Measurements from ENCODE around the gene JPH4. TPM values are rescaled to one million over a fixed set of nuclear protein-coding genes. Genes with fewer than 3 reads are reported as not detected.

The JPH4 gene
- polyA plus RNA-seq, 3 donors, result 2.2 to 4.1 (median 3.7) TPM

- 94% methylated on average over 10 of the region's 12 CpGs for WGBS (ENCODE audit: insufficient coverage)
- H3K27ac ChIP-seq (ENCODE audit: low read depth in 1 of 2, low read length in 2 of 2), result no peak overlapping the region
- no peak for TF ChIP-seq CTCF (IDR thresholded peaks at IDR 0.05)
- H3K79me2 ChIP-seq (ENCODE audit: insufficient read depth, low read length), result no peaks in the 10 kb centered on the region
- no peak overlapping the region for H3K4me2 ChIP-seq (replicated peaks; ENCODE audit: extremely low read depth, low read length, poor library complexity, severe bottlenecking)
- Mint-ChIP-seq H3K4me1 (no peaks in the 10 kb centered on the region), H3K4me3 (no peak overlapping the region), H3K27me3 (ENCODE audit: low read depth in 3 of 3) (peaks cover 1 to 4% (median 3%) of the 10 kb centered on the region in 3 donors), H3K27ac (no peak overlapping the region), H3K36me3 (no peaks in the 10 kb centered on the region), H3K9me3 (peaks cover 0 to 9% (median 0%) of the 10 kb centered on the region in 7 donors)
- H2AFZ ChIP-seq (ENCODE audit: insufficient read depth, low read depth, low read length, poor library complexity, severe bottlenecking), result no peak overlapping the region
- no peaks in the 10 kb centered on the region for H3K4me1 ChIP-seq (ENCODE audit: control insufficient read depth in 1 of 2, insufficient read depth in 2 of 2, low read length in 2 of 2)
- H3K9me3 ChIP-seq (replicated peaks in 1 of 2; ENCODE audit: control insufficient read depth in 1 of 2, insufficient read depth in 1 of 2, low read length in 2 of 2), result no peaks in the 10 kb centered on the region
- H3K36me3 ChIP-seq (replicated peaks in 1 of 2; ENCODE audit: control insufficient read depth in 1 of 2, insufficient read depth in 2 of 2, low read length in 2 of 2), result no peaks in the 10 kb centered on the region
- no peak overlapping the region for H3K4me3 ChIP-seq (replicated peaks in 1 of 3; ENCODE audit: low read depth in 2 of 3, low read length in 3 of 3)
- intact Hi-C loops (cut with micrococcal nuclease), result no loop called here
- H3K9ac ChIP-seq (ENCODE audit: insufficient read depth, low read length, poor library complexity, severe bottlenecking), result no peak overlapping the region
- H3K27me3 ChIP-seq (ENCODE audit: control insufficient read depth in 2 of 2, insufficient read depth in 2 of 2, low read length in 2 of 2), result no peaks in the 10 kb centered on the region
- no peak for DNase-seq
- no peaks in the 10 kb centered on the region for H4K20me1 ChIP-seq (ENCODE audit: insufficient read depth, low read length)
Observed at GRCh38 chr14:23602181-23603095, 23.8 kb upstream of the JPH4 start.

GRCh38 chr14:23601845-23602180 is 23.2 kb upstream of the JPH4 start:
- intact Hi-C loops (cut with micrococcal nuclease), result no loop called here
- no peak overlapping the region for H3K27ac Mint-ChIP-seq
- no peaks in the 10 kb centered on the region for H3K4me1 Mint-ChIP-seq
- H3K4me1 ChIP-seq (ENCODE audit: control insufficient read depth in 1 of 2, insufficient read depth in 2 of 2, low read length in 2 of 2), result no peaks in the 10 kb centered on the region
- DNase-seq, result no peak
- no peak overlapping the region for H3K27ac ChIP-seq (ENCODE audit: low read depth in 1 of 2, low read length in 2 of 2)
- no peak overlapping the region for H3K4me3 ChIP-seq (replicated peaks in 1 of 3; ENCODE audit: low read depth in 2 of 3, low read length in 3 of 3)
- TF ChIP-seq CTCF (IDR thresholded peaks at IDR 0.05), result no peak
- 80% methylated on average over 1 of the region's 1 CpG for WGBS (ENCODE audit: insufficient coverage)
- no peak overlapping the region for H3K9ac ChIP-seq (ENCODE audit: insufficient read depth, low read length, poor library complexity, severe bottlenecking)
- H4K20me1 ChIP-seq (ENCODE audit: insufficient read depth, low read length), result no peaks in the 10 kb centered on the region
- H3K27me3 Mint-ChIP-seq (ENCODE audit: low read depth in 3 of 3), result peaks cover 1 to 5% (median 2%) of the 10 kb centered on the region in 3 donors
- H3K4me2 ChIP-seq (replicated peaks; ENCODE audit: extremely low read depth, low read length, poor library complexity, severe bottlenecking), result no peak overlapping the region
- H3K9me3 ChIP-seq (replicated peaks in 1 of 2; ENCODE audit: control insufficient read depth in 1 of 2, insufficient read depth in 1 of 2, low read length in 2 of 2), result no peaks in the 10 kb centered on the region
- H3K9me3 Mint-ChIP-seq, result peaks cover 0 to 9% (median 0%) of the 10 kb centered on the region in 7 donors
- no peak overlapping the region for H3K4me3 Mint-ChIP-seq
- no peaks in the 10 kb centered on the region for H3K36me3 ChIP-seq (replicated peaks in 1 of 2; ENCODE audit: control insufficient read depth in 1 of 2, insufficient read depth in 2 of 2, low read length in 2 of 2)
- no peaks in the 10 kb centered on the region for H3K36me3 Mint-ChIP-seq
- H3K79me2 ChIP-seq (ENCODE audit: insufficient read depth, low read length), result no peaks in the 10 kb centered on the region
- no peak overlapping the region for H2AFZ ChIP-seq (ENCODE audit: insufficient read depth, low read depth, low read length, poor library complexity, severe bottlenecking)
- H3K27me3 ChIP-seq (ENCODE audit: control insufficient read depth in 2 of 2, insufficient read depth in 2 of 2, low read length in 2 of 2), result no peaks in the 10 kb centered on the region

Data from CD14-positive monocyte (primary cell).